GM12864 (cell line): Measurements from ENCODE around the gene NEMP1.

Experiments
- DNase-seq: peaks from one replicate; pipeline ENCODE4 v3.0.0-alpha.2; 2011; ENCODE audit warnings: low read depth
- H3K4me3 ChIP-seq: 2 replicates; pipeline ENCODE4 v1.5.1; 2011; ENCODE audit warnings: mild to moderate bottlenecking, low read depth, low read length, control low read depth
- CTCF ChIP-seq: IDR thresholded peaks from 2 replicates; pipeline ENCODE4 v1.5.1; 2011; ENCODE audit warnings: low read depth, mild to moderate bottlenecking, moderate library complexity, low read length, control low read depth, inconsistent platforms; ENCODE audit errors: missing control alignments

NEMP1 gene

GRCh38 chr12:57033431-57033830 lies 45.2 kb downstream of the NEMP1 start:
- no peak for DNase-seq

GRCh38 chr12:57031789-57032188 lies 46.8 kb downstream of the NEMP1 start:
- no peak for DNase-seq
- no peak overlapping the region for H3K4me3 ChIP-seq
- no peak for TF ChIP-seq CTCF

More at GRCh38 chr12:57033431-57033830, 45.2 kb downstream of the NEMP1 start:
- H3K4me3 ChIP-seq: no peak overlapping the region
- no peak for TF ChIP-seq CTCF

- DNase-seq: no peak
- H3K4me3 ChIP-seq: no peak overlapping the region
These were observed 47.4 kb downstream of the NEMP1 start for GRCh38 chr12:57031138-57031725.

GRCh38 chr12:57029457-57029856 lies 49.1 kb downstream of the NEMP1 start:
- H3K4me3 ChIP-seq: no peak overlapping the region
- TF ChIP-seq CTCF: no peak
- no peak for DNase-seq

More at GRCh38 chr12:57031138-57031725, 47.4 kb downstream of the NEMP1 start:
- peak; percentile 13 for TF ChIP-seq CTCF

- H3K4me3 ChIP-seq: no peak overlapping the region
- TF ChIP-seq CTCF: no peak
- DNase-seq: no peak
These were observed 50.8 kb downstream of the NEMP1 start for GRCh38 chr12:57027805-57028153.

GRCh38 chr12:57027011-57027804 lies 51.4 kb downstream of the NEMP1 start:
- no peak for DNase-seq
- TF ChIP-seq CTCF: no peak
- H3K4me3 ChIP-seq: no peak overlapping the region
